Measurements from ENCODE around the gene GNAI3.

The GNAI3 gene

DNA sequence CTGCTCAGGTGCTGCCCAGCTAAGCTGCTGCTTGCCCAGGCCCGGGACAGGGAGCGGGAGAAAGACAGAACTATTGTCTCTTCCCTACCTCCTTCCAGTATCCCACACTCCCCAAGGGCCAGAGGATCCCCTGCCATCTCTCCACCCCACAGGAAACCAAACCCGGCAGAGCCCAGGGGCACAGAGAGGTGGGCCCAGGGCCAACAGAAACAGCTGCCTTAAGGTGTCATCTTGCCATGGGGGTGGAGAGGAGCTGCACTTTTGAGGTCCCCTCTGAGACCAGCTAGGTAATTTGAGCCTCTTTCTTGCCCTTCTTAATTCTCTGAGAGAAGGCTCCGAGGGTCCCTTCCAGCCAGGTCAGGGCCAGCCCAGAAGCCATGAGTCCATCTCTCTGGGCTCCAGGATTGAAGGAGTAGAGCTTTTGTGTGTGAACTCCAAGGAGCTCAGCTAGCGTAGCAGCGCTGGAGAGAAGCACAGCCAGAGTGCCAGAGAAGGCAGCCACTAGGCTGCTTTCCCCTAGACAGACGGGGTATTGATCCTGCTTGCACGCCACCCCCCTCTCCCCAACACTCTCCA is 18.4 kb upstream of the GNAI3 start:
- Histone ChIP-seq H3K4me3 (ENCODE audit: low read length) (no peak overlapping the region), H3K36me3 (ENCODE audit: control insufficient read depth, insufficient read depth, low read length) (no peaks in the 10 kb centered on the region), H3K27me3 (ENCODE audit: control insufficient read depth, insufficient read depth, low read length) (no peaks in the 10 kb centered on the region), H3K9ac (ENCODE audit: low read length) (no peak overlapping the region), H3K27ac (ENCODE audit: low read depth, low read length) (no peak overlapping the region), H3K4me1 (ENCODE audit: control insufficient read depth, insufficient read depth, low read length) (peaks cover 6% of the 10 kb centered on the region)

DNA sequence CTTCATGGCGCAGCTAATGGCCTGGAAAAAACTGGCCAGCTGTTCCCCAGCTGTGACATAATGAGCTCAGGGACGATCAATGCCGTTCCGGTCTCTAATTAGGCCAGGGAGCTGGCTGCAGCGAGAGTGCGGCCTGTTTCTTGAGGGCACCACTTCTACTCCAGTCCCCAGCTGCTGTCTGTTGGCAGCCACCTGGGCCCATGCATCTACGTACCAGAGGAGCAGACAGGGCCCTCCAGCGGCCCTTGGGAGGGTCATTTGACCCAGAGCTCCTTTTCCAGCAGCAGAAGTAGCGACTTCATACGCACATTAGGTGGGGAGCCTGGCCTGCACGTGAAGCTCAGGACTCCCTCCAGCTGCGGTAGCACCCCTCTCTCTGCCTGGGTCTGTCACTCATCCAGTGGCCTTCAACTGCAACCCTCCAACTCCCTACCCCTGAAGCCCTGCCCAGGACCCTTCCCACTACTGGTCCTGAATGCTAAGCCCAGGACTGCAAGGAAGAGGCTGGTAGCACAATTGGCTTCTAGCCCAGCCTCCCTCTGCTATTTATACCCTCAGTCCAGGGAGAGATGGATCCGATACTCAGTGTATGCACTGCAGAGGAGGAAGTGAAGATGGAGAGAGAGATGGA is 17.8 kb upstream of the GNAI3 start:
- Histone ChIP-seq H3K27ac (ENCODE audit: low read depth, low read length) (no peak overlapping the region), H3K36me3 (ENCODE audit: control insufficient read depth, insufficient read depth, low read length) (no peaks in the 10 kb centered on the region), H3K9ac (ENCODE audit: low read length) (no peak overlapping the region), H3K27me3 (ENCODE audit: control insufficient read depth, insufficient read depth, low read length) (no peaks in the 10 kb centered on the region), H3K4me3 (ENCODE audit: low read length) (no peak overlapping the region), H3K4me1 (ENCODE audit: control insufficient read depth, insufficient read depth, low read length) (peaks cover 8% of the 10 kb centered on the region)

DNA sequence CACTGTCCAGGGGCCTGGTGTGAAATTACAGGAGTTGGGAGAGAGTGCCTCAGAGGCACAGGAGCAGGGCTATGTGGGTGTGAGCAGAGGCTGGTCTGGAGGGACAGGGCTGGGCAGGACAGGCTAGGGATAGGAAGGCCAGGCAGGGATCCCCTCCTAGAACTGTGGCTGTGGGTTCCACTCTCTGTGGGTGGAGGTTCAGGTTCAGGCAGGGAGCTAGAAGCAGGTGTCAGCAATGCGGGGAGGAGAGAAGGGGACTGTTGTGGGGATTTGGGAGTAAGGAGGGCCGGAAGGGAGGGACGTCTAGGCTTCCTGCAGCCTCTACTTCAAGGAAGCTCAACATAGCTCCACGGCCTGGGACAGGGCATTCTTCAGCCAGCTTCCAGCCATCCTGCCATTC is 17.0 kb upstream of the GNAI3 start:
- no peak overlapping the region for H3K9ac ChIP-seq (ENCODE audit: low read length)
- H3K27me3 ChIP-seq (ENCODE audit: control insufficient read depth, insufficient read depth, low read length), result no peaks in the 10 kb centered on the region
- no peaks in the 10 kb centered on the region for H3K36me3 ChIP-seq (ENCODE audit: control insufficient read depth, insufficient read depth, low read length)
- peaks cover 13% of the 10 kb centered on the region for H3K4me1 ChIP-seq (ENCODE audit: control insufficient read depth, insufficient read depth, low read length)
- H3K4me3 ChIP-seq (ENCODE audit: low read length), result no peak overlapping the region
- no peak overlapping the region for H3K27ac ChIP-seq (ENCODE audit: low read depth, low read length)

DNA sequence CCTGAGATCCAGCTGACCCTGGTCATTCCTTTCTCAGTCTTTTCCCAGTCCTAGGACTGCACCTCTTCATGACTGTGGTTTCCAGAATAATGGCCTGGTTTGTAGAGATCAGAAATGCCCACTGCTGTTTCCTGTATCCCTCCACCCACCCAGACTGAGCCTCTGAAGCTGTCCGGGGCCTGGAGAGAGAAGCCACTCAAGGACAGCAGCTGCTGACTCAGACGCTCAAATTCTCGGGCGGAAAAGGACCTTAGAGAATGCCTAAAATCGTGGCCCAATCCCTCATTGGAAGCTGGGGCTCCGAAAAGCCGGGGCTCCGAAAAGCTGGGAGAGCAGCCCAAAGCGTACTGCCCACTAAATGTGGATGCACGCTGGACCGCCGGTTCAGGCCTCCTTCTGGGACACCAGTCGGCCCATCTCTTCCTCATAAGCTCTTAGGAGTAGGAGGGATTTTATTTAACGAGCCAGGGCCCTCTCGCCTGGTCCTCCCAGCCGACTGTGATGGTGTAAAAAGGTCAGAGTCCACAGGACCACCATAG is 16.5 kb upstream of the GNAI3 start:
- Histone ChIP-seq H3K9ac (ENCODE audit: low read length) (no peak overlapping the region), H3K27me3 (ENCODE audit: control insufficient read depth, insufficient read depth, low read length) (no peaks in the 10 kb centered on the region), H3K4me1 (ENCODE audit: control insufficient read depth, insufficient read depth, low read length) (peaks cover 18% of the 10 kb centered on the region), H3K36me3 (ENCODE audit: control insufficient read depth, insufficient read depth, low read length) (no peaks in the 10 kb centered on the region), H3K4me3 (ENCODE audit: low read length) (peak overlapping the region; percentile 55), H3K27ac (ENCODE audit: low read depth, low read length) (no peak overlapping the region)

DNA sequence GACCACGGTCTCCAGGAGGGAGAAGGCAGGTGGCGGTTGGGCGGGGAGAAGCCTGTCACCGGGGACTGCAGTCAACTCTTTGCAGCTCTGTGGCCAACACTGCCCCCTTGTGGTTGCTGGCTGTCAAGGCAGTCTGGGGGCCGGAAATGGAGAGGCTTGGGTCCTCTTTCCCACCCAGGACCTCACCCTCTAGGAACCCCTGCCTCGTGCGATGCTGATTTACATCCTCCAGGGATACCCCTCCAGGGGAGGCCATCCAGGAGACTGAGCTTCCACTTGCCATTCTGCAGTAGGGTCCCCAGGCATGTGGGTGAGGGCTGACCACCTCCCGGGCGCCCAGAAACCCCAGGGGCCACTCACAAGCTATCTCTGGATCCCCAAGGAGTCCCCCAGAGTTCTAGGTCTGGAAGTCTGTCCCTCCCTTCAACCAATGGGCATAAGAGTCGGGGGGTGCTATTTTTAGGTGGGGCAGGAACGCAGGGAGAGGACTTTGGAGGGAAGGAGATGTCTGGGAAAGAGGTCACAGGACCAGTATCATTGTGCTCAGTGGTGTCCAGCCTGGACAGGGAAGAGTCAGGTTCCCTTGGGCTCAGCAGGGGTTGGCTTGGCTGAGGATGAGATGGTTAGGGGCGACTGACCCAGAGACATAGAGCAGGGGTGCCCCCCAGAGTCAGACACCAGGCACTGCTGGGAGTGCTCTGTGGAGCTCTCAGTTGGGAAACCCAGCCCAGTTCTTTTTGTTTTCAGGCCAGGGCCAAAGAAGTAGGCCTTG is 15.9 kb upstream of the GNAI3 start:
- no peaks in the 10 kb centered on the region for H3K27me3 ChIP-seq (ENCODE audit: control insufficient read depth, insufficient read depth, low read length)
- H3K27ac ChIP-seq (ENCODE audit: low read depth, low read length), result no peak overlapping the region
- H3K36me3 ChIP-seq (ENCODE audit: control insufficient read depth, insufficient read depth, low read length), result no peaks in the 10 kb centered on the region
- no peak overlapping the region for H3K9ac ChIP-seq (ENCODE audit: low read length)
- H3K4me3 ChIP-seq (ENCODE audit: low read length), result peak overlapping the region; percentile 55
- peaks cover 18% of the 10 kb centered on the region for H3K4me1 ChIP-seq (ENCODE audit: control insufficient read depth, insufficient read depth, low read length)

GRCh38 chr1:109534307-109534858 is 14.0 kb upstream of the GNAI3 start:
- no peak overlapping the region for H3K9ac ChIP-seq (ENCODE audit: low read length)
- no peaks in the 10 kb centered on the region for H3K27me3 ChIP-seq (ENCODE audit: control insufficient read depth, insufficient read depth, low read length)
- no peaks in the 10 kb centered on the region for H3K36me3 ChIP-seq (ENCODE audit: control insufficient read depth, insufficient read depth, low read length)
- peaks cover 18% of the 10 kb centered on the region for H3K4me1 ChIP-seq (ENCODE audit: control insufficient read depth, insufficient read depth, low read length)
- H3K27ac ChIP-seq (ENCODE audit: low read depth, low read length), result no peak overlapping the region
- no peak overlapping the region for H3K4me3 ChIP-seq (ENCODE audit: low read length)

DNA sequence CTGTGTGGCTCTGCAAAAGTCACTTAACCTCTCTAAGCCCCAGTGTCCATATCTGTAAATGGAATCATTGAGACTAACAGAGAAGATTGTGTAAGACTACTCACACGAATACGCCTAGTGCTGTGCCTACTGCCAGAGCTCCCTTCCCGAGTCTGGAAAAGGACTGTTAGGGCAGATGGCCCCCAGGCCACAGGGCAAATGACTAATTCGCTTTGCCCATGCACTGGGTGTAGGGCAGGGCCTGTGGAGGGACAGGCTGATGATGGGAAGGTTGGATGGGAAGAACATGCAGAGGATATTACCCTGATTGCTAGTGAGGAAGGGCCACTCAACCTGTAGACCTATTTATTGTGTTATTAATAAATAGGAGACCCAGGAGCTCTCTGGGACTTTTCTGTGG is 12.9 kb upstream of the GNAI3 start:
- H3K27me3 ChIP-seq (ENCODE audit: control insufficient read depth, insufficient read depth, low read length), result no peaks in the 10 kb centered on the region
- peak overlapping the region; percentile 27 for H3K27ac ChIP-seq (ENCODE audit: low read depth, low read length)
- no peaks in the 10 kb centered on the region for H3K36me3 ChIP-seq (ENCODE audit: control insufficient read depth, insufficient read depth, low read length)
- H3K9ac ChIP-seq (ENCODE audit: low read length), result no peak overlapping the region
- no peak overlapping the region for H3K4me3 ChIP-seq (ENCODE audit: low read length)
- peaks cover 18% of the 10 kb centered on the region for H3K4me1 ChIP-seq (ENCODE audit: control insufficient read depth, insufficient read depth, low read length)

- peak overlapping the region; percentile 27 for H3K27ac ChIP-seq (ENCODE audit: low read depth, low read length)
- no peak overlapping the region for H3K9ac ChIP-seq (ENCODE audit: low read length)
- peaks cover 18% of the 10 kb centered on the region for H3K4me1 ChIP-seq (ENCODE audit: control insufficient read depth, insufficient read depth, low read length)
Measured at GRCh38 chr1:109535971-109536491, 12.4 kb upstream of the GNAI3 start.

DNA sequence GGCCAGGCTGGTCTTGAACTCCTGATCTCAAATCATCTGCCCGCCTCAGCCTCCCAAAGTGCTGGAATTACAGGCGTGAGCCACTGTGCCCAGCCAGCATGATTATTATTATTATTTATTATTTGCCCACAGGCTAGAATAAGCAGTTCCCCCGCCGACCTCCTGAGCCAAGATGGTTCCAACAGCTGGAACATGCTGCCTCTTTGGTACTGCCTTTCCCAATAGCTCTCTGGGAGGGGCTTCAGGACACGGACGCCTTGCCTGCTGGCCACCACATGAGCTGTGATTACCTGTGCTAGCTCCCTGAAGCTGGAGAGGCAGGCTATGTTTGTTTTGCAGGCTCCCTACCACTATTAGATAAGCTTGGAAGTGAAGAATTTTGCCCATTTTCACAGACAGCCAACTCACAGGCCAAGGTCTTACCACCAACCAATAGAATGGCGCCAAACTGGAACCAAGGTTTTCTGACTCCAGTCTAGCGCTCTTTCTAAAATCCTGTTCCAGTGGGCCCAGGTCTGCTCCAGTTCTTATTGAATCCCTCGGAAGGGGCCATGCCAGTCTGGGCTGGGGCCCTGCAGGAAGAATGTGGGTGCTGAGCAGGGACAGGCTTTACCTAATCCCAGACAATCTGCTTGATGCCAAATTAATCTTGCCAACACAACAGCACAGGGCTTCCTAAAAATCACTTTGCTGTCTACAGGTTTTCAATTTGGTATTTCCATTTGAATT is 10.8 kb upstream of the GNAI3 start:
- Histone ChIP-seq H3K9ac (ENCODE audit: low read length) (no peak overlapping the region), H3K4me1 (ENCODE audit: control insufficient read depth, insufficient read depth, low read length) (peaks cover 14% of the 10 kb centered on the region), H3K27me3 (ENCODE audit: control insufficient read depth, insufficient read depth, low read length) (no peaks in the 10 kb centered on the region), H3K27ac (ENCODE audit: low read depth, low read length) (no peak overlapping the region), H3K36me3 (ENCODE audit: control insufficient read depth, insufficient read depth, low read length) (no peaks in the 10 kb centered on the region), H3K4me3 (ENCODE audit: low read length) (no peak overlapping the region)

More at GRCh38 chr1:109535971-109536491, 12.4 kb upstream of the GNAI3 start:
- Histone ChIP-seq H3K36me3 (ENCODE audit: control insufficient read depth, insufficient read depth, low read length) (no peaks in the 10 kb centered on the region), H3K4me3 (ENCODE audit: low read length) (no peak overlapping the region), H3K27me3 (ENCODE audit: control insufficient read depth, insufficient read depth, low read length) (no peaks in the 10 kb centered on the region)

GRCh38 chr1:109538827-109539555 is 9.4 kb upstream of the GNAI3 start:
- Histone ChIP-seq H3K27me3 (ENCODE audit: control insufficient read depth, insufficient read depth, low read length) (no peaks in the 10 kb centered on the region), H3K4me1 (ENCODE audit: control insufficient read depth, insufficient read depth, low read length) (peaks cover 12% of the 10 kb centered on the region), H3K4me3 (ENCODE audit: low read length) (no peak overlapping the region), H3K27ac (ENCODE audit: low read depth, low read length) (no peak overlapping the region), H3K9ac (ENCODE audit: low read length) (no peak overlapping the region), H3K36me3 (ENCODE audit: control insufficient read depth, insufficient read depth, low read length) (no peaks in the 10 kb centered on the region)

GRCh38 chr1:109539676-109540075 is 8.7 kb upstream of the GNAI3 start, which contains the start of gene GPR61:
GPR61 (plus strand) TSS chr1:109539872; CDS start chr1:109543023, 3,151 bp downstream.
- H3K9ac ChIP-seq (ENCODE audit: low read length), result no peak within 1 kb of the TSS
- H3K27ac ChIP-seq (ENCODE audit: low read depth, low read length), result no peak within 1 kb of the TSS

More at GRCh38 chr1:109539676-109540075, 8.7 kb upstream of the GNAI3 start, which contains the start of gene GPR61:
- H3K36me3 ChIP-seq (ENCODE audit: control insufficient read depth, insufficient read depth, low read length), result no peaks in the 10 kb centered on the region
- H3K4me1 ChIP-seq (ENCODE audit: control insufficient read depth, insufficient read depth, low read length), result peaks cover 12% of the 10 kb centered on the region
- H3K27me3 ChIP-seq (ENCODE audit: control insufficient read depth, insufficient read depth, low read length), result no peaks in the 10 kb centered on the region
- H3K4me3 ChIP-seq (ENCODE audit: low read length), result no peak within 1 kb of the TSS

Data from rectal smooth muscle tissue (tissue), 1 donor.